Daoy (cell line): ENCODE data around the gene SPATA21. TPM values are rescaled to one million over a fixed set of nuclear protein-coding genes. Genes with fewer than 3 reads are reported as not detected.
A peak's percentile ranks its signal among the peaks of the same experiment; 100 is the strongest.

Experiments
- DNase-seq: peaks from one replicate; pipeline ENCODE4 v3.0.0-alpha.2; 2015; ENCODE audit warnings: low read depth
- total RNA-seq: library from RNA; depleted of rRNA; stranded (reverse); fragments of >200 nt; shearing (Covaris generic); gene quantifications from 2 replicates; pipeline ENCODE4 v1.2.3, GENCODE V29; 2014

The SPATA21 gene
- total RNA-seq, 1 experiment from 2014 or later, result not detected

DNA sequence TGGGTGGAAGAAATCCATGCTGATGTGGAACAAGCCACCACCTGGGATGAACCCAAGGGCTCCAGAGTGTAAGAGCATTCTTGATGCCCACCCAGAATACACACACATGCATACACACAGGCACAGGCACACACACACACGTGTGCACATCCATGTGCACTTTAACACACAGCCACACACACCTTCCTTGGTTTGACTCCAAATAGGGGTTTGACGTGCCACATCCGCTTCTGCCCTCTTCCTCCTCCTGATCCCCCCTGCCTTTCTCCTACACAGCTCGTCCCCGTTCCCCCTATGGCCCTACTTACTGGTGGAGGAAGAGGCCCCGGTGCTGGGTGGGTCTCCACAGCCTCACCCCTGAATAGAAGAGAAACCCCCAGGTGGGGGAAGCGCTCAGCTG is 16.0 kb downstream of the SPATA21 start:
- no peak for DNase-seq

DNA sequence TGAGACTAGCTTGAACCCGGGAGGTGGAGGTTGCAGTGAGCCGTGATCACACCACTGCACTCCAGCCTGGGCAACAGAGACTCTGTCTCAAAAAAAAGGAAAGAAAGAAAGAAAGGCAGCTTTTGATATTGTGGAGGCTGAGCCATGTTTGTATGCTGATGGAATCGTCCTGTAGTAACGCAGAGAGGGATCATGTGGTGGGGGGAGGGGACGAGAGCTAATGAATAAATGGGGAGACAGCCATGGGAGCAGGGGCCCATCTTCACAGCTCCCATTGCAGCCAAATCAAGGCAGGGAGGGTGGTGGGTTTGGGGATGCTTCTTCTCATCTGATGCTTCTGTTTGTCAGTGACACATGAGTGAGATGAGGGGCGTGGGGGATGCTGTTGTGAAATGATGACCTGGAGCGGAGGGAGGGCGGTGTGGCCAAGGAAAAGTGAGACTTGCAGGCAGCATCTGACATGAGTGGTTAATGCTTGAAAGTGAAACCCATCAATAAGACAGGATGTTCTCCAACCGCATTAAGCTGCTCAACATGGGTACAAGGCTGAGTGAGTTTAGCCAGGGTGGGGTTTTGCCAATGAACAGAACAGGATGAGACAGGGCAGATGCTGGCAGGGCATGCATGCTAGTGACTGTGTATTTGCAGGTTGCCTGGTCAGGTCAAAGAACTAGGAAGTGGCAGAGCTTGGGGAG is 16.7 kb downstream of the SPATA21 start:
- DNase-seq, result no peak

DNA sequence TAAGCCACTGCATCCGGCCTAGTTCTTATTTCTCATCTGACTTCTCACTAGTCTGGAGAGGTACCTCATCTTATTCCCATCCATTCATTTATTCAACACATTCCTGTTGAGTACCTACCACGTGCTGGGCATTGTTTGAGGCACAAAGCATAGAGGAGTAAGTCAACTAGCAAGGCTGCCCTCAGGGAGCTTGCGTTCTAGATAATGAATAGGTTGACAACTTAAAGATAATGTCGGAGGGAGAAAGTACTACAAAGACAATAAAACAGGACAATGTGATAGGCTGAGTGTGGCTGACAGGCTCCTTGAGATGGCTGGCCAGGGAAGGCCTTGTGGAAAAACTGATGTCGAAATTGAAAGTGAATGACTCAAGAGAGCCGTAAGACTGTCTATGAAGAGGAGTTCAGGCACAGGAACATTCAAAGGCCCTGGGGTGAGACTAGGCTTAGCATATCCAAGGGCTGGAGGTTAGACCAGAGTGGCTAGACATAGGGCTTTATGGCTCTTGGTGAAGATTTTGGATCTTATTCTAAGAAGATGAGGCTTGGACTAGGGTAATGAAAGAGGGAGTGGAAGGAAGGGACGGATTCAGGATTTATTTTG is 18.3 kb downstream of the SPATA21 start:
- DNase-seq, result no peak

DNA sequence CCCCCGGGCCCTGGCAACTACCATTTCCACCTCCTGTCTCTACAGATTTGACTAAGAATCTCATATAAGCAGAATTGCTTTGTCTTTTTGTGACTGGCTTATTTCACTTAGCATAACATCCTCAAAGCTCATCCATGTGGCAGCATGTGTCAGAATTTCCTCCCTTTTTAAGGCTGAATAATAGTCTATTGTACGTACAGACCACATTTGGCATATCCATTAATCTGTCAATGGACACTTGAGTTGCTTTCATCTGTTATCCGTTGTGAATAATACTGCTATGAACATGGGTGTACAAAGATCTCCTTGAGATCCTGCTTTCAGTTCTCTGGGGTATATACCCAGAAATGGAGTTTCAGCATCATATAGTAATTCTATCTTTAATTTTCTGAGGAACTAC is 24.0 kb downstream of the SPATA21 start:
- no peak for DNase-seq

DNA sequence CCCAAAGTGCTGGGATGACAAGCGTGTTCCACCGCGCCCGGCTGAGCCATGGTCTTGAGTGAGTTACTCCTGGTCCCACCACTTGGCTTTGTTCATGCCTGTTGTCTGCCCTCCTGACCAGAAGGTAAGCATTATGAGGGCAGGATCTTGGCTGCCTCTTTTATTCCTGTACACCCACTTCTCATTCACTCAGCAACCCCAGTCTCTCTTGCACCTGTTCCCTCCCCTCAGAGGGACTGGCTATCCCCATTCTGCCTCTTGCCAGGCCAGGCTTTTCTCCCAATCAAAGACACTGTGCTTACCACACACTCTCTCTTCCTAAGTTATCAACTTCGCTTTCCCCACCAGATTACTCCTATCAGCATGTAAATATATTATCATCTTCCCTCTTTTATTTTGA is 26.4 kb downstream of the SPATA21 start:
- DNase-seq, result no peak

DNA sequence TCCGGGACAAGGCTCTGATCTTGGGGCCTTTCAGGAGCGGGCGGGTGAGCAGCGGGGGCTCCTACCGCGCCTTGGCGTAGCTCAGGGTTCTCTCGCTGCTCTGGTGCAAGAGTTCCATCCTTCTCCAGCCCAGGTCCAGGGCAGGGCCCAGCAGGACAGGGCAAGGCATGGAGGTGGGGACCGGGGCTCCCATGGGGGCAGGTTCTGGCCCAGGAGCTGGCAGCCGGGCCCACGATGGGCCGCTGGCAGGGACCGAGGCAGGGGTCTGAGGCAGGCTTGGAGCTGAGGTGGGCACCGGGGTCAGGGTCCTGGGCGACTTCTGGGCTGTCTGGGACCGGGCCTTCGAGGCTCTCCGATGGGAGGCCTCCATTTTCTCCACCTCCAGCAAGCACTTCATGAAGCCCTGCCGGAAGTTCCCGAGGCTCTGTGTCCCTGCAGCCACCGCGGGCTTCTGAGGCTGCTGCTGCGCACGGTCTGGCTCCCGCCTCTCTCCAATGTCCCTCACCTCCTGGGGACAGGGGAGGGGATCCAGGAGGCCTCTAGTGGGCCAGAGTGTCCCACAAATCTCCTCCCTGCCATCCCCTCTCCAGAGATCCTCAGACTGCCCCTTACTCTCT is 27.6 kb downstream of the SPATA21 start:
- DNase-seq, result no peak

DNA sequence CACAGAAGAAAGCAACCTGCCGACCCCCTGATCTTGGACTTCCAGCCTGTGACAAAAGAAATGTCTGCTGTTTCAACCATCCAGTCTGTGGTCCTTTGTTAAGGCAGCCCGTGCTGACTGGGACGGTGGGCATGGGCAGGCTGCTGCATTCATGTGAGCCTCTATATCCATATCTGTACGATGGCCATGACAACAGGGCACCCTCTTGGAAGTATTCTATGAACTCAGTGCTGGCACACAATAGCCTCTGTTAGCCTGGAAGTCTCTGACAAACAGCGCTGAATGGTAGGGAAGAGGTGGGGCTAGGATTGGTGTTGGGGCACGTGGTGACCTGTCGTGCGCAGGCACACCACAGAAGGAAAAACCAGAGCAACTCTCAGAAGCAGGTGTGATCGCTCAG is 30.4 kb downstream of the SPATA21 start:
- no peak for DNase-seq

DNA sequence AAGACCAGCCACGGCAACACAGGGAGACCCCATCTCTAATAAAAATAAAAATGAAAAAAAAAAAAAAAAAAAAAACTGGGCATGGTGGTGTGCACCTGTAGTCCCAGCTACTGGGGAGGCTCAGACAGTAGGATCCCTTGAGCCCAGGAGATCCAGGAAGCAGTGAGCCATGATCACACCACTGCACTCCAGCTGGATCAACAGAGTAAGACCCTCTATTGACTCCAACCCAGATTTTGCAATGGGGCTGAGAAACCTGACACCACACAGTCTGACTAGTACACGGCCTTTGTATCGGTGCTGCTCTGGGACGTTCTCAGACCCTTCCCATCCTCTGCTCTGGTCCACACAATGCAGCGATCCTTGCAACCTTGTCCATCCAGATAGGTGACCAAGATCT is 31.8 kb downstream of the SPATA21 start:
- DNase-seq, result no peak

DNA sequence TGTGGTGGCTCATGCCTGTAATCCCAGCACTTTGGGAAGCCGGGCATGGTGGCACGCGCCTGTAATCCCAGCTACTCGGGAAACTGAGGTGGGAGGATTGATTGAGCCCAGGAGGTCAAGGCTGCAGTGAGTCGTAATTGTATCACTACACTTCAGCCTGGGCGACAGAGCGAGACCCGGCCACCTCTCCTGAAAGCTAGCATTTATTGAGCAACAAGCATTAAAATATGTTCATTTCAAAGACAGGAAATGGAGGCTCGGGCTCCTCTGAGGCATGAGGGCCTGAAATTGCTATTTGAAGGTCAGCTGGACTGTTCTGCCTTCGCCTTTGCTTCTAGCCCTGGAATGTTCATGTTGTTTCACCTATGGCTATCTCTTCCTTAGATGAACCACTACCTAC is 34.5 kb downstream of the SPATA21 start:
- no peak for DNase-seq

DNA sequence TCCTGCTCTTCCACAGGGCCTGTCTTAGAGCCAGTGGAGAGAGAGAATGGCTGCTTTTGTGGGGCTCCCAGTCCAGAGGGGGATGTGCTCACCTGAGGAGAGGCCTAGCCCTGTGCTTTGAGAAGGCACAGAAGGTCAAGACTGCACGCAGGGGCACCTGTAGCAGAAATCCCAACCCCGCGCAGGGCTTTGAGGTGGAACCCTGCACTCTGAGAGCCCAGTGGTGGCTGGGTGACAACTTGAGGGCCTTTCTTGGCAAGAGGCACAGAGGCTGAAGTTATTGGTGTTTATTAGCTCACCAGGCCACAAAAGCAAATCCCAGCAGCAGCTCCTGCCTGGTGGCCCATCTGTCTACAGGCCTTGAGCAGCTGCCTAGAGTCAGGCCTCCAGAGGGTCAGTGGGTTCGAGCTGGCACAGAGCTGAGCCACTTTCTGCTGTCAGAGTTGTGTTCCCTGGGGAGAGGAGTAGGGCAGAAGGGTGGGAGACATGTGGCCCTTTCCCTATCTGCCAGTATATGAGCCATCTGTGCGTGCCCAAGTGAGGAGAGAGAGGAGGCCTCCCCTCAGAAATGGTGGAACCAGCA is 38.8 kb downstream of the SPATA21 start:
- no peak for DNase-seq

DNA sequence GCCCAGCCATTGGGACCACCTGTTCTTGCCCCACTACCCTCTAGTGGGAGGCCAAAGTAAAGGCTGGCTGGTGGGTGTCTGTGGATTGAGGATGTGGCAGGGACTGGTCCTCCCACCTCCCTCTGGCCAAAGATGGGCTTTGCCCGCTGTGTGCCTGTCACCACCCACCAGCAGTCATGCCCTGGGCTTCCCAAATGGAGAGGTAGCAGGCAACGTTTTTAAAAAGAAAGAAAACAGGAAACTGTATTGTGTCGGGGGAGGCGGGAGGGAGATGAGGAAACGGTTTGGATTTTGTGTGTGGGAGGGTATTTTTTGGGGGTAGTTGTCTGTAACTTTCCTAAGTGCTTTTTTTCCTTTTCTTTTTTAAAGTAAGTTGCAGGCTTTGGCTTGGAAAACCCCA is 40.1 kb downstream of the SPATA21 start:
- DNase-seq, result no peak

DNA sequence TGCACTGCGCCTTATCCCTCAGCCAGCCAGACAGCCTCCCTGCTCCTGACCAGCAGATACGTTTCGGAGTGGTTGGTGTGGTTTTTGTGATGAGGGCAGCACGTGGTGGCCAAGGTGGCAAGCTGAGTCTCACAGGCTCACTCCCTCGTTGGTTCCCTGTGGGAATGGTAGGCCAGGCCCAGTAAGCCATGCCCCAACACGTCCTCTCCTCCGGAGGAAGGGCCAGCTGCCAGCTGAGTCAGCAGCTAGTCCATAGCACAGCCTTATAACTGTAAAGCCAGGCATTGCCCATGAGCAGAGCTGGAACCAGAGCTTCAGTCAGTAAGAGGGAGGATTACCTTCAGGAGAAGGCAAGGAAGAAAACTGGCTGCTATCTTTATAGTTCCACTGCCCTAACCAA is 40.6 kb downstream of the SPATA21 start:
- peak; percentile 32 for DNase-seq

DNA sequence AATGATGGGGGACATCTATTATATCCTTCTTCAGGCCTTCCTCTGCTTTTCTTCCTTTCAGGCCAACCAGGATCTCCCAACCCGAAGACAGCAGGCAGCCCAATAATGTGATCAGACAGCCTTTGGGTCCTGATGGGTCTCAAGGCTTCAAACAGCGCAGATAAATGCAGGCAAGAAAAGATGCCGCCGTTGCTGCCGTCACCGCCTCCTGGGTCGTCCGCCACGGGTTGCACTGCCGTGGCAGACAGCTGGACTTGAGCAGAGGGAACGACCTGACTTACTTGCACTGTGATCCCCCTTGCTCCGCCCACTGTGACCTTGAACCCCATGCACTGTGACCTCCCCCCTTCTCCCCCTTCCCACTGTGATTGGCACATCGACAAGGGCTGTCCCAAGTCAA is 42.2 kb downstream of the SPATA21 start:
- no peak for DNase-seq

DNA sequence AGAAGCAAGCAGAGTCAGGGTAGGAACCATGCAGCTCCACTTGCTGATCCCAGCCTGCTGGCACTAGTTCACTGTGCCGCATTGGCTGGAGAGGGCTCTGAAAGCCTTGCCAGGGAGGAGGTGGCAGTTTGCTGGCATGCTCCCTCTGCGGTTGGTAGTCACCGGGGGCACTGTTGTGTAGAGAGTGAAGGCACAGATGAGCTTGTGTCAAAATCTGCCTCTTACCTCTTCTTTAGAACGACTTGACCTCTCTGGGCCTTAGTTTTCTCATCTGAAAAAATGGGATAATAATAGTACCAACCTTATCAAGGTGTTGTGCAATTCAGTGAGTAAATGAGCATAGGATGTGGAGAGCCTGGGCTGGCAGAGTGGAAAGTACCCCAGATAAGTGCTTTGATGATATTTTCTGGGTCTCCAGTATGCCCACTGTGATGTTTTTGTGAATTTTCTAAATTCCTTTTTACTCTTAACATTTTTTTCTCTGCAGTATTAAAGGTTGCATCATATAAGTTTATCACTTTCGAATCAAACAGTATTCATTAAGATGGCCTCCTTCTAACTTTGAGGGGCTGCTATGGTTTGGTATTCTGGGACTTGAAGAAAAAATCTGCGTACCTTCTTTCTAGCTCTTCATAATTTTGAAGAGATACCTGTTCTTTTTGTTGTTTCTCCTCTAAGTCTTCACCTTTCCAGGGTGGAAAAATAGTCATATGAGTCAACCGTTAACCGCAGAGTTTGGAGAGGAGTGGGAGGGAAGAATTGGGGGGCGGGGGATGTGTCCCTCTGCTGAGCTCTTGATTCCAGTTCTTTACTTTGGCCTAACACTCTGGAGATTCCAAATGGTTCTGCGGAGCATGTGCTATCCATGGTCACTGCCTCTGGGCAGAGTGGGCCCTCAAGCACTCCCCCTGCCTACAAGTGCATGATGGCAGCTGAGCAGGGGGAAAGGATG is 43.4 kb downstream of the SPATA21 start:
- DNase-seq, result no peak

DNA sequence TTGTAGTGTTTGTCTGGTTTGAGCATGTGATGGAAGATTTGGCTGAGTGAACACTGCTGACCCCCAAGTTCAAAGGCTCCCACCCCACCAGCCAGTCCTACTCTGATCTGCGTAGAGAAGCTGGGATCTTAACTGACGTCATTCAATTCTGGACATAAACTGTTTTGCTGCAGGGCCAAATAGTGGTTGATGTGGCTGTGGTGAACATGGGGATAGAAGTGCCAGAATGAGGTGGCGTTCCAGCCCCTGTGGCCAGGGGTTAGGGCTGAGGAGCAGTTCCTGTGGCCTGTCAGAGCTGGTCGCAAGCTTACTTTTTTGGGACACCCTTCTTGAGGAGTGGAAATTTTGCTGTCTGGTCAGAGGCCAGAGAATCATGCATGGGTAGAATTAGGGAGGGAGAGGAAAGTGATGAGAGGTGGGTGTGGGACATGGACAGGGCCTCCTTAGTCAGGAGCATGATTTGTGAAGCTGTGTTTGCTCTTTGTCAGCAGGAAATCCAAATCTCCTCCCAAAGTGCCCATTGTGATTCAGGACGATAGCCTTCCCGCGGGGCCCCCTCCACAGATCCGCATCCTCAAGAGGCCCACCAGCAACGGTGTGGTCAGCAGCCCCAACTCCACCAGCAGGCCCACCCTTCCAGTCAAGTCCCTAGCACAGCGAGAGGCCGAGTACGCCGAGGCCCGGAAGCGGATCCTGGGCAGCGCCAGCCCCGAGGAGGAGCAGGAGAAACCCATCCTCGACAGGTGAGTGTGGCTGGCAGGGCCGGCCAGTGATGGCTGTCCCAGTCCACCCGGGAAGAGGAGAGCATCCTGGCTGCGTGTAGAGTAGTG is 44.3 kb downstream of the SPATA21 start:
- no peak for DNase-seq

DNA sequence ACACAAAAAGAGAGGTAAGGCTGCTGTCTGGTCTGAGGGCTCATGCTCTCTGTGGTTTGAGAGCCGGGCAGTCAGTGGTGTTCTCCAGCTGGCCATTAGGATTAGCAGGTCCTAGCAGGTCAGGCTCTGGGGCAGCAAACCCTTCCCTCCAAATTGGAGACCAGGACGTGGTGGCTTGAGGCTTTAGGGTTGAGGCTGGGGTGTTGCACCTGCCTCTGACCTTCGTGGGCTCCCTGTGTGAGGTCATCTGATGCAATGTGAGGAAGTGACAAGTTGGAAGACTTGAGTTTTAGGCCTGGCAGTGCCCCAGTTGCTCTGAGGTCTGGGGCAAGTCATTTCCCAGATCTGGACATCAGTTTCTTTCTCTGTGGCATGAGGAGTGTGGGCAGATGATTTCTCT is 45.8 kb downstream of the SPATA21 start:
- DNase-seq, result no peak

DNA sequence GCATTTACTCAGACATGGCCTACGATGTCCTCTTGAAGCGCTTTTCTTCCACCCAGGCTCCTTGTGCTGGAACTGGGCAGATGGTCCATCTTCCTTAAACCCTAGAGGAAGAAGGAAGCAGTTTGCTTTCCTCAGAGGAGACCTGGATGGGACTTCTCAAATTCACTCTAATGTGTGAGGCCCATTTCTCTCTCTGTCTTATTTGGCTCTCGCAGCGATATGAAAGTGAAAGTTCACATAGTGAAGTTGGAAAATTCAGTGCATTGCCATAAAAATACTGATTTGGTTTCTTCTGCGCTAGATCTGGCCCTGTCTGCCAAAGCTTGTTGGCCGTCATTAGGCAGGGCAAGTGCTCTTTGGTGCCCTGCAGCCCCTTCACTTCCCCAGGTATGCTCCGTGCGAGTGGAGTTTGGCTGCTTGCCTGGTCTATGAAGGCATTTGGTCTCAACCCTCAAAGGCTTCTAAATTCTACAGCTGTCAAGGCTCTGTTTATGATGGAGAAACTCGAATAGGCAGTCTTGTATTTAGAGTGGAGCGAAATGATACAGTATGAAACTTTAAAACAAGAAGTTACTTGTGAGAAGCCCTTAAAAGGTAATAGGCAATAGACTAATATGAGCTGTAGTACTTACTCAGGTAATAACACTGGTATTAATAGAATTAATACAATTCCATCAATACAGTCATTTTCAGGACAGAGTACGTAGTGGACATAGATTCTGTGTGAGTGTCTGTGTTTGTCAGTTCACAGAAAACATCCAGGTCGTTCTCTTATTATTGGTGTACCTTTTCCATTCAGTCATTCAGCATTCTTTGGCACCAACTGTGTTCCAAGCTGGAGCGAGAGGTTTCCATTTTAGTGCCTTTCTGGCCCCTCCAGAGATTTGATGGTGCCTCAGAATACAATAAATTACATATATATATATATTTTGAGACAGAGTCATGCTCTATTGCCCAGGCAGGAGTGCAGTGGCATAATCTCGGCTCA is 49.7 kb downstream of the SPATA21 start:
- DNase-seq, result no peak

DNA sequence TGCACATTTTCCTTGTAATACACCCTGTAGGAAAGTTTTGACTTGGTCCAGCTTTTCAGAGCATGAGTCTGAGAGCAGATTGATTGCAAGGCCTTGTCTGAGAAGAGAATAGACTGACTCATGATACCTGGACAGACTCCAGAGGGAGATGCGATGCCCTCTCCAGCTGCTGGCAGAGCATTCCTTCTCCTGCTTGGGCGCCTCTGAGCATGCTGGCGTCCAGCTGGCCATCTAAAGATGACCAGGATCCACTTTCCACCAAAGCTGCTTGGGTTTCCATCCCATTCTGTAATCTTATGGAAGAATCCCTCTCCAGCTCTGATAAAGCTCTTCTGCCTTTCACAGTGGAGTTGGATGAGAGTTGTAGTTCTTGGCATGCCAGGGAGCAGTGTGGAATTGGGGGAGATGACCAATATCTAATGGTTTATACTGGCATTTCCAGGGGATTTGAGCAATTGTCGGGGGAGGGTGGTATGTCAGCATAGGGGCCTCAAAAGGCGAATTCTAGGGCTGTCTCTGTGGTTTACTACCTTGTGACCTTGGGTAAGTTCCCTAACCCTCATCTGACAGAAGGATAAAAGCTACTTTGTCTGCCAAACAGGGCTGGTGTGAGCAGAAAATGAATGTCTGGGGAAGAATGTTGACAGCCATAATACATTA is 50.6 kb downstream of the SPATA21 start:
- DNase-seq, result peak; percentile 64
